K562 (cell line): ENCODE results near the gene RBBP8. TPM values are rescaled to one million over a fixed set of nuclear protein-coding genes. Genes with fewer than 3 reads are reported as not detected.

Experiments used
- ATAC-seq: fragments of 200-7000 bp; cut with Tn5 transposase; 3 replicates; pipeline ENCODE4 v1.9.1; 2020; ENCODE audit warnings: moderate library complexity
- BruUV-seq: library from RNA; stranded (reverse); fragments of 400-500 nt; replicated peaks from 2 replicates; lab custom pipeline; 2021; lab: Mats Ljungman, UMichigan
- CTCF ChIA-PET: fragments of 300-600 bp; formaldehyde crosslinking; extraction: SDS; loops from one replicate; lab custom pipeline; 2021; ENCODE audit warnings: low intra/inter-chr PET ratio; lab: Yijun Ruan, JAX
- POLR2A ChIA-PET: fragments of 300-600, 350-650 bp; sonication (Branson Sonifier 250); formaldehyde crosslinking; extraction: SDS; loops from one replicate; lab custom pipeline; 2021; ENCODE audit warnings: antibody characterized with exemption, inconsistent platforms; lab: Yijun Ruan, JAX
- DNase-seq, 4 experiments: peaks; one replicate each; pipeline versions ENCODE4 v3.0.0 to v3.0.0-alpha.2; 2011 to 2018; ENCODE audit warnings: low spot score in 3 of 4, mixed read lengths in 3 of 4; ENCODE audit errors: extremely low read depth in 1 of 4
- FAIRE-seq: peaks from 2 replicates; lab custom pipeline; 2011; peaks lifted over from hg19 to GRCh38; lab: Jason Lieb, UNC
- H2AFZ ChIP-seq: 2 replicates; pipeline ENCODE4 v1.6.0; 2011; ENCODE audit warnings: low read depth, low read length, control low read depth, inconsistent platforms
- H3K27ac ChIP-seq: fragments of 200-600 bp; 3 replicates; pipeline ENCODE4 v1.8.0; 2011; ENCODE audit warnings: low read depth, mild to moderate bottlenecking, control low read depth, inconsistent platforms, low read length, moderate library complexity, mixed read lengths; ENCODE audit errors: extremely low read depth
- H3K27me3 ChIP-seq, 2 experiments: fragments of 300-600 bp in 1 of 2; 2 replicates in 1 of 2; 3 replicates in 1 of 2; pipeline versions ENCODE4 v1.6.0 to v1.8.0; 2011; ENCODE audit warnings: inconsistent platforms in 2 of 2, low read length in 2 of 2, mild to moderate bottlenecking in 1 of 2, mixed read lengths in 1 of 2, moderate library complexity in 1 of 2; ENCODE audit not compliant: control insufficient read depth in 2 of 2, insufficient read depth in 2 of 2
- H3K36me3 ChIP-seq: fragments of 300-600 bp; 3 replicates; pipeline ENCODE4 v1.8.0; 2011; ENCODE audit warnings: mild to moderate bottlenecking, low read length, inconsistent platforms; ENCODE audit not compliant: control insufficient read depth, insufficient read depth
- H3K4me1 ChIP-seq, 2 experiments: fragments of 200-600 bp in 1 of 2; replicated peaks in 1 of 2; 2 replicates in 1 of 2; 3 replicates in 1 of 2; pipeline versions ENCODE4 v1.5.1 to v1.8.0; 2011; ENCODE audit warnings: inconsistent platforms in 2 of 2, low read length in 2 of 2, mild to moderate bottlenecking in 1 of 2, mixed read lengths in 1 of 2, moderate library complexity in 1 of 2; ENCODE audit not compliant: control insufficient read depth in 2 of 2, insufficient read depth in 2 of 2
- H3K4me2 ChIP-seq: 2 replicates; pipeline ENCODE4 v1.6.1; 2011; ENCODE audit warnings: low read length, control low read depth, inconsistent platforms, mixed read lengths; ENCODE audit not compliant: insufficient read depth
- H3K4me3 ChIP-seq: fragments of 200-600 bp; sonication (generic), shearing (Covaris generic); 2 replicates; pipeline ENCODE4 v1.5.1; 2016; ENCODE audit warnings: control low read depth, inconsistent platforms
- H3K79me2 ChIP-seq: fragments of 200-600 bp; 3 replicates; pipeline ENCODE4 v1.8.0; 2011; ENCODE audit warnings: low read length, inconsistent platforms; ENCODE audit not compliant: control insufficient read depth, insufficient read depth
- H3K9ac ChIP-seq, 2 experiments: 2 replicates each; pipeline versions ENCODE4 v1.6.0 to v1.6.1; 2011; ENCODE audit warnings: low read depth in 2 of 2, low read length in 2 of 2, control low read depth in 1 of 2, inconsistent platforms in 1 of 2, mild to moderate bottlenecking in 1 of 2, mixed read lengths in 1 of 2; ENCODE audit not compliant: insufficient read depth in 1 of 2
- H3K9me1 ChIP-seq: one replicate; pipeline ENCODE4 v1.6.0; 2011; ENCODE audit warnings: inconsistent platforms, mild to moderate bottlenecking, low read length, moderate library complexity; ENCODE audit not compliant: control insufficient read depth, insufficient read depth
- H3K9me3 ChIP-seq: replicated peaks from 2 replicates; pipeline ENCODE4 v1.5.1; 2011; ENCODE audit warnings: low read depth, low read length, inconsistent platforms; ENCODE audit not compliant: control insufficient read depth, insufficient read depth
- H4K20me1 ChIP-seq: replicated peaks from 2 replicates; pipeline ENCODE4 v1.6.1; 2011; ENCODE audit warnings: low read length, inconsistent platforms, mixed read lengths; ENCODE audit not compliant: control insufficient read depth, insufficient read depth
- BDP1 ChIP-seq: IDR thresholded peaks from 3 replicates; pipeline ENCODE4 v1.6.1; 2011; ENCODE audit not compliant: insufficient read length, insufficient read depth
- C11orf30 ChIP-seq: fragments of 450-650 bp; IDR thresholded peaks from 2 replicates; pipeline ENCODE4 v1.6.1; 2016; ENCODE audit warnings: low read depth, mild to moderate bottlenecking
- CBX1 ChIP-seq: sonication (generic); IDR thresholded peaks from 2 replicates; pipeline ENCODE4 v1.6.1; 2016; ENCODE audit warnings: antibody characterized with exemption, low read depth, mild to moderate bottlenecking
- CCAR2 ChIP-seq: fragments of 200-400 bp; formaldehyde crosslinking; IDR thresholded peaks from 2 replicates; pipeline ENCODE4 v1.6.1; 2017; ENCODE audit warnings: mild to moderate bottlenecking, low read depth, low read length
- CHCHD3 ChIP-seq: fragments of 250-450 bp; sonication (Bioruptor Pico); IDR thresholded peaks from 2 replicates; pipeline ENCODE4 v2.1.2; 2022; ENCODE audit warnings: mild to moderate bottlenecking
- CREM ChIP-seq: IDR thresholded peaks from 2 replicates; pipeline ENCODE4 v1.6.1; 2014; ENCODE audit warnings: antibody characterized with exemption, low read depth
- EP300 ChIP-seq: IDR thresholded peaks from 2 replicates; pipeline ENCODE4 v1.6.1; 2012; ENCODE audit warnings: low read length, improper control_type of control experiment
- EWSR1 ChIP-seq: fragments of 450-650 bp; IDR thresholded peaks from 2 replicates; pipeline ENCODE4 v1.6.1; 2018; ENCODE audit warnings: borderline replicate concordance, mild to moderate bottlenecking, low read depth, moderate library complexity; ENCODE audit not compliant: partially characterized antibody
- FOXJ2 ChIP-seq: fragments of 200-800 bp; sonication (Bioruptor generic); IDR thresholded peaks from 2 replicates; pipeline ENCODE4 v1.6.1; 2016; ENCODE audit warnings: missing genetic modification characterization, missing compliant biosample characterization
- HDAC3 ChIP-seq: fragments of 450-650 bp; IDR thresholded peaks from 2 replicates; pipeline ENCODE4 v1.6.1; 2018; ENCODE audit warnings: borderline replicate concordance, mild to moderate bottlenecking, moderate library complexity; ENCODE audit not compliant: partially characterized antibody
- MCM2 ChIP-seq: fragments of 450-650 bp; IDR thresholded peaks from 2 replicates; pipeline ENCODE4 v1.6.1; 2017; ENCODE audit warnings: low read depth, mild to moderate bottlenecking
- SMAD1 ChIP-seq: fragments of 150-350 bp; IDR thresholded peaks from 2 replicates; pipeline ENCODE4 v1.6.1; 2014; ENCODE audit warnings: low read length, low read depth; ENCODE audit not compliant: partially characterized antibody
- XRCC5 ChIP-seq: fragments of 200-400 bp; formaldehyde crosslinking; IDR thresholded peaks from 2 replicates; pipeline ENCODE4 v1.6.1; 2017; ENCODE audit warnings: low read depth, mild to moderate bottlenecking, low read length
- ZKSCAN1 ChIP-seq: fragments of 150-350 bp; IDR thresholded peaks from 2 replicates; pipeline ENCODE4 v1.6.1; 2016; ENCODE audit warnings: low read depth, low read length
- ZNF140 ChIP-seq: fragments of 250-450 bp; sonication (Bioruptor Pico); IDR thresholded peaks from 2 replicates; pipeline ENCODE4 v1.8.0; 2021; ENCODE audit warnings: moderate library complexity, mild to moderate bottlenecking, inconsistent platforms
- ZNF253 ChIP-seq: fragments of 250-450 bp; sonication (Bioruptor Pico); conservative IDR thresholded peaks from 2 replicates; pipeline ENCODE4 v1.6.1; 2021; ENCODE audit warnings: mild to moderate bottlenecking
- ZNF263 ChIP-seq: sonication (generic); formaldehyde crosslinking; IDR thresholded peaks from 2 replicates; pipeline ENCODE4 v1.8.0; 2022; ENCODE audit warnings: mild to moderate bottlenecking, missing genetic modification reagents, borderline replicate concordance
- ZNF311 ChIP-seq: fragments of 250-450 bp; sonication (Bioruptor Pico); IDR thresholded peaks from 2 replicates; pipeline ENCODE4 v1.4.0; 2020; ENCODE audit warnings: mild to moderate bottlenecking, moderate library complexity
- ZNF354B ChIP-seq: fragments of 250-450 bp; sonication (Bioruptor Pico); IDR thresholded peaks from 2 replicates; pipeline ENCODE4 v1.4.0; 2020
- WGBS: fragments of 100-300 bp; shearing (Covaris generic); methylation state at CpG from one replicate; pipeline ENCODE4 v1.1.6; 2016; ENCODE audit warnings: low coverage, mixed read lengths; ENCODE audit not compliant: insufficient coverage; ENCODE audit errors: missing lambda C conversion rate; 5-methylcytosine and 5-hydroxymethylcytosine counted together
- in situ Hi-C: fragments of 300-500 bp; cut with MboI; formaldehyde crosslinking; loops from 4 replicates; pipeline ENCODE4 v1.15.0; 2018; ENCODE audit warnings: inconsistent platforms, mixed read lengths
- intact Hi-C: fragments of 100-400 bp; cut with micrococcal nuclease; formaldehyde crosslinking; loops from 2 replicates; pipeline ENCODE4 v1.14.2; 2022
- polyA plus RNA-seq, 8 experiments: library from polyadenylated mRNA; depleted of rRNA in 4 of 8; stranded (reverse) in 5 of 8; unstranded in 3 of 8; fragments of >200 nt; fragmentation: Nextera tagmentation in 2 of 8; fragmentation: Illumina TruSeq in 1 of 8; extraction: Ambion mirVana in 2 of 8; extraction: Trizol in 1 of 8; gene quantifications; 2 replicates each; pipeline versions ENCODE4 v1.2.1 to v1.2.3, GENCODE V29; 2011 to 2014; ENCODE audit warnings: inconsistent platforms in 1 of 8, missing spikeins in 1 of 8
- total RNA-seq, 7 experiments: library from RNA; depleted of rRNA in 6 of 7; stranded (reverse); fragments of >200 nt in 6 of 7; fragmentation: Illumina TruSeq in 2 of 7; extraction: Trizol in 2 of 7; gene quantifications; 2 replicates each; pipeline versions ENCODE4 v1.2.1 to v1.2.3, GENCODE V29; 2011 to 2021; ENCODE audit warnings: low replicate concordance in 1 of 7

RBBP8 gene
- total and polyA plus RNA-seq, 9 of the 15 experiments (the other 6 are each of a cell fraction or from before 2014, with no cell fraction given), result 28.4 to 63.1 (median 48.9) TPM

DNA sequence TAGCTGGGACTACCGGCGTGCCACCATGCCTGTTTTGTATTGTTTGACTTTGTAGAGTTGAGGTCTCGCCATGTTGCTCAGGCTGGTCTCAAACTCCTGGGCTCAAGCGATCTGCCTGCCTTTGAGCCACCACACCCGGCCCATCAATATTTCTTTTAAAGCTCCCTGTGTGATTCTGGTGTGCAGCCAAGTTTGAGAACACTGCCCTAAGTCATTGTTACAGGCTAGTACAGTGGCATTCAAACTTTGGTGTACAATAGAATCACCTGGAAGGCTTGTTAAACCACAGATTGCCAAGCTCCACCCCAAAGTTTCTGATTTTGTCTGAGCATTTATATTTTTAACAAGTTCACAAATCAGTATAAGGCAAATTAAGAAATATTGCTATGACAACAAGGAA lies 99.9 kb downstream of the RBBP8 start:
- Histone ChIP-seq H3K4me1 (peaks cover 0 to 4% of the 10 kb centered on the region in 2 experiments; a peak in 2 of 5 replicates), H3K36me3 (peaks cover 5% of the 10 kb centered on the region; the same call in 1 of the 3 replicates), H3K27me3 (peaks cover 0 to 3% of the 10 kb centered on the region in 2 experiments; a peak in 1 of 5 replicates), H2AFZ (no peak overlapping the region), H3K9me1 (no peaks in the 10 kb centered on the region), H4K20me1 (no peaks in the 10 kb centered on the region), H3K4me2 (no peak overlapping the region), H3K9ac (no peak overlapping the region), H3K9me3 (no peaks in the 10 kb centered on the region), H3K79me2 (no peaks in the 10 kb centered on the region), H3K27ac (no peak overlapping the region), H3K4me3 (no peak overlapping the region)
- FAIRE-seq (no peak), DNase-seq (no peak), ATAC-seq (no peak)
- ChIA-PET CTCF (no interaction called here), POLR2A (interaction anchor here (0.6 kb wide), 1 partner anchor 1475 kb away, joined by 3 read pairs; no protein-coding TSS in a partner anchor)
- BruUV-seq, result no TSS peak
- TF ChIP-seq CREM (no peak), CBX1 (no peak), CCAR2 (no peak), ZNF253 (CRISPR knock-in tag) (no peak), ZNF354B (no peak), SMAD1 (no peak), ZNF263 (no peak), FOXJ2 (tag) (no peak), MCM2 (no peak), ZNF311 (no peak), C11orf30 (no peak), CHCHD3 (CRISPR knock-in tag) (no peak), ZNF140 (CRISPR knock-in tag) (no peak), EWSR1 (no peak), EP300 (no peak), BDP1 (no peak), ZKSCAN1 (no peak), HDAC3 (no peak), XRCC5 (no peak)
- in situ Hi-C loops (no loop called here), intact Hi-C loops (loop anchor here (10.0 kb wide), 1 partner anchor 372 kb away; no protein-coding TSS in a partner anchor)
- WGBS, result 13% methylated on average over 5 of the region's 5 CpGs
